HG03025 (cell line): ENCODE measurements around the gene POPDC3.
A peak's percentile ranks its signal among the peaks of the same experiment; 100 is the strongest.

Experiments
- ATAC-seq: cut with Tn5 transposase; IDR thresholded peaks from one replicate; pipeline ENCODE4 v1.9.1; 2021; ENCODE audit warnings: mild to moderate bottlenecking, moderate library complexity; ENCODE audit not compliant: unreplicated experiment, low FRiP score

POPDC3 gene

GRCh38 chr6:105161421-105161820 lies 18.4 kb downstream of the POPDC3 start:
- no peak for ATAC-seq

DNA sequence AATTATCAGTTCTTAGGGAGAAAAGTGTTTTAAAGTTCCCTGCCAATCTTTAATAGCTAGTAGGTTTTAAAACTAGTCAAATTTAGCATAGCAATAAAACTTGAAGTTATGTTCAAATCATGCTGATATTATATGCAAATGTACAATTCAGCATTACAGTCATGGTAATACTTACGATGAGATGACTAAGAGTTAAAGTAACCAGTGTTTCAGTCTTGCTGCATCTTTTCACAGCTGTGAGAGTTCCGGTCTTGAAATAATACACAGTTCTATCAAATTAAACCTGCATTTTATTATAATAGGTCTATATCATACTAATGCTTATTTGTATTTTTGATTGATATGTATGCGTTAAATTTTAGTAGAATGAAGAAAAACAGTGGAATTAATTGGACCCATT lies 26.1 kb downstream of the POPDC3 start:
- no peak for ATAC-seq

DNA sequence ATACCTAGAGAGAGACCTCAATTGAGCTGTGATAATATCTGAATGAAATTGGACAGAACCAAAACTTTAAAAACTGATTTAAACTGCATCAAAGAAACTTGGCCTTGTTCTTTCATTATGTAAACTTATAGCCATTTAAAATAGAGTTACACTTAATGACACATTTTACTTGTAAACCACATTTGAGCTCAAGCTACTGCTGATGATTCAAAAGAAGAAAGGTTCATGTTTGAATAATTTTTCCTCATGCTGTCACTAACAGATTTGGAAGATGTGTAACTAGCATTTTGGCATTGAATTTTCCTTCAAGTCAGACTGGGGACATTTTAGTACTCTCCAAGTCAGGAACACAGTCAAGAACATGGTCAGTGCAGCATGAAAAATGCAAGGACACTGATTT lies 26.9 kb downstream of the POPDC3 start:
- ATAC-seq = no peak

DNA sequence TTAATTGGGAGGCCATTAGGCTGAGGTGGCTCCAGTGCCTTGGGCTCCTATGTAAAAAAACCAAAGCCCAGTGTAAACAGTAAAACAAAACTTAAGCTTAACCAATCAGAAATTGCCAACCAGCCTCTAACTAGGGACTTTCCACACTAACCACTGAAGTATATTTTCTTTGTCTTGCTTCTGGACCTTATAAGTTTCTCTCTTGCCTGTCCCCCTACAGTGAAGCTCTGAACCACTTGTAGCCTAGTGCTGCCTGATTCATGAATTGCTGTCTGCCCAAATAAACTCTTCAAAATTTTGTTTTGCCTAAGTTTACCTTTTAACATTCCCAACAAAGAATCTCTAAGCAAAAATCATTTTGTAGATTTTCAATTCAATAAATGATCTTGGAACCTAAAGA lies 28.2 kb downstream of the POPDC3 start:
- ATAC-seq = no peak

- ATAC-seq = no peak
These were observed 41.7 kb downstream of the POPDC3 start for GRCh38 chr6:105138141-105138540.

GRCh38 chr6:105137388-105137787 lies 42.4 kb downstream of the POPDC3 start:
- no peak for ATAC-seq

- ATAC-seq = peak; percentile 51
These were observed 43.1 kb downstream of the POPDC3 start for GRCh38 chr6:105136431-105137350.

- no peak for ATAC-seq
These were observed 43.8 kb downstream of the POPDC3 start for GRCh38 chr6:105135907-105136430.

GRCh38 chr6:105135056-105135455 lies 44.8 kb downstream of the POPDC3 start:
- no peak for ATAC-seq

- ATAC-seq = no peak
These were observed 57.1 kb downstream of the POPDC3 start for GRCh38 chr6:105122717-105123116.

DNA sequence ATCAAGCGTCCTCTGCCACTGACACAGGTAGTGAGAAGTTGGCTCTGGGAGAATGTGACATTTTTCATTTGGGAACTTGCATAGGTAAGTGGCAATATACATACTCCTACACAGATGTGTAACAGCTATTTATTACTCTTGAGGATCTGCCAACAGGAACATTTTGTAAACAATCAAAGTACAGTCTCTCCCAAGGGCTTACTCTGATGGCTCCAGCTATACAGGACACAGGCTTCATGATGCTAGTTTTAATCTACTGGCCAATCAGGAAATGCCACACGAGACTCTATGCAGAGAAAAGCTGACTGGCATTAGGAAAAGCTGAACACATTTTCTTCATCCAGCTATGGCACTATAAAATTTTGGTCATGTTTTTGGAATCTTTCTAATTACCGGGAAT lies 57.8 kb downstream of the POPDC3 start:
- no peak for ATAC-seq

- no peak for ATAC-seq
These were observed 59.2 kb downstream of the POPDC3 start for GRCh38 chr6:105120570-105120969.

- no peak for ATAC-seq
These were observed 63.7 kb downstream of the POPDC3 start for GRCh38 chr6:105116150-105116549.

DNA sequence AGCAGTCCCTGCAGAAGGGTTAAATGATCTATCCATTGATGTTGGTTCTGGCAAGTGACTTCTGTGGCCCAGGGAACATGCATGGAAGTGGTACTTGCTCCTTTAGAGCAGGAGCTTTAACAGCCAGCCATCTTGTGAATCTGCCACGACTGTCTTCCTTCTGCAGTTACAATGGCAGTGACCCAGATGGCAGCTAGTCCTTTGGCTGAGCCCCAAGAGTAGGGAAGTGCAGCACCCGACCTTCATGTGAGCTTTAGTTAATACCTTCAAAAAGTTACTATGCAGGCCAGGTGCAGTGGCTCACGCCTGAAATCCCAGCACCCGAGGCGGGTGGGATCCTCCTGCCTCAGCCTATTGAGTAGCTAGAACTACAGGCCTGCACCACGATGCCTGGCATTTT lies 66.4 kb downstream of the POPDC3 start:
- no peak for ATAC-seq

DNA sequence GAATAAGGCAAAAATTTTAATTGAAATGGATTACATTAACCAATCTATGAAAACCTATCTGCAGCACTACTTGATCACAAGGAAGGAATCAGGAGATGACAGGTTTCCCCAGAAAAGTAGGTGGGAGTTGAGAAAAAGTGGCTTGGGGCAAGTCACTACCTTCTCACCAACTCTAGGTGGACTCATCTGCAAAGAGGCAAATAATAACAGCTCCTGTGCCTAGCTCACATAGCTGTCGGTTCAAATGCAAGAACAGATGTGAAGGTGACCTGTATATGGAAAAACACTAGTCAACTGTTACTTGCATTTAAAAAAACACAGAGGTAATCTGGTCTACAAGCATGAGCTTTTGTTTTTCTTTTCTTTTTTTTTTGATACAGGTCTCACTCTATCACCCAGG lies 67.2 kb downstream of the POPDC3 start:
- no peak for ATAC-seq

DNA sequence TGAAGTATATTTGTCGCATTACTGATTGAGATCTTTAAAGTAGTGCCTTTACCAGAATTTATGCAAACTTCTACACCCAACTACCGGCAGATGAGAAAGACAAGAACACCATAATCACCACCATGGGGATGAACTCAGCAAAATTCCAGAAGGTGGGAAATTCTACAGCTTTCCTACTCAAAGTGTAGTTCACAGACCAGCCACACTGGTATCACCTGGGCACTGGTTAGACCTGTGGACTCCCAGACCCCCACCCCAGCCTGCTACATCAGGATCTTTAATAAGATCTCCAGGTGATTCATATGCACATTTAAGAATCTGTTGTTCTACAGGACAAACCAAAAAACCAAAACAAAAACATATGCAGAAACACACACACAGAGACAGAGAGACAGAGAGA lies 67.9 kb downstream of the POPDC3 start:
- ATAC-seq = no peak

- ATAC-seq = no peak
These were observed 68.7 kb downstream of the POPDC3 start for GRCh38 chr6:105111105-105111504.

DNA sequence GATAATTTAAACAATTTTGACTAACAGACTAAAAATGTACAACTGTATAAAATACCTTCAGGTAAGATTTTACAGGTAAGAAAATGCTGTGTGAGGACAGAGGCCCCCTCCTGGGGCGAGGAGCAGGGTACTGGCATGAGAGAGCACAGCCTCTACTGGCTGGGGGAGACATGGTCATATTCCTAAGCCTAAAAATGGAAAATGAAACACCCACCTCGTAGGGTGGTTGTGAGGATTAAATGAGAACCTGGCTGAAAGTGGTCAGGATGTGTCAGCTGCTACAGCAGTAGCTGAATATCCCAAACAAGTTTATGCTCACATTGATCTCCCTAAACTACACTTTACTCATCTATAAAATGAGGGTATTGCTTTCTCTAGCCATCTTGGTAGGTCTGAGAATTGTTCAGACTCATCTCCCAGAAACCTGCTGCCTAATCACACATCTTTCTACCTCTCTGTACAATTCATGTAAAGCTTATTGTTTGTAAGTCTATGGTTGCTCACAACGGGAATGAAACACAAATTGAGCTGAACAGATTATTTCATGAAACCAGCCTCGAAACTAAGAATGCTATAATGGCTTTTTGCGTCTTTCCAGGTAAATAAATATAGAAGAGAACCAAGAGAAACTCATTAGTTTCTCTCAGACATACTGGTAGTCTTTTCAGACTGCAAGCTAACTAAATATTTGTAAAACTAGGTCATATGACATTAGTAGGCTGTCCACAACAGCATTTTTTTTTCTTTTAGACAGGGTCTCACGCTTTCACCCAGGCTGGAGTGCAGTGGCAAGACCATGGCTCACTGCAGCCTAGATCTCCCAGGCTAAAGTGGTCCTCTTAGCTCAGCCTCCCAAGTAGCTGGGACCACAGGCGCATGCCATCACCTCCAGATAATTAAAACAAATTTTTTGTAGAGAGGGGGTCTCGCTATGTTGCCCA lies 69.6 kb downstream of the POPDC3 start:
- ATAC-seq = no peak

DNA sequence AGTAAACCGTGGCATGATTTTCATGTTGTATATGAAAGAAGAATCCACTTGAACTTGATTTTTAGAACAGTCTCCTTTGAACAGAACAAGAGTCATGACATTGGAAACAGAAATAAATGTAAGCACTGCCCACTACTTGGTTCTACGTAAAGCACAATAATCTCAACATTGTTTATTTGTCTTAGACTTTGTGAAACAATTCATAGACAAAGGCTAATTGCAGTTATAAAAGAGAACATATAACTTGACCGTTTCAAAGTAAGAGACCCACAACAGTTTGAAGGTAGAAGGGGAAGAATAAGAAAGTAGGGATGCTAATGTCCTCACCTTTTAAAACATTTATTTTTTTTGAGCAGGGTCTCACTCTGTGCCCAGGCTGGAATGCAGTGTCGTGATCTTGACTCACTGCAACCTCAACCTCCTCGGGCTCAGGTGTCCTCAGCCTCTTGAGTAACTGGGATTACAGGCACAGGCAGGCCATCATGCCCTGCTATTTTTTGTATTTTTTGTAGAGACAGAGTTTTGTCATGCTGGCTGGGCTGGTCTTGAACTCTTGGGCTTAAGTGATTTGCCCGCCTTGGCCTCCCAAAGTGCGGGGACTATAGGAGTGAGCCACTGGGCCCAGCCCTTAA lies 71.1 kb downstream of the POPDC3 start:
- ATAC-seq = no peak
